Fibroblast of skin of right biceps (primary cell): ENCODE results near the gene DGKG.

Experiments
- DNase-seq: peaks from one replicate; pipeline ENCODE4 v3.0.0-alpha.2; 2013

The DGKG gene

GRCh38 chr3:186268616-186269448 lies 93.2 kb downstream of the DGKG start:
- no peak for DNase-seq

DNA sequence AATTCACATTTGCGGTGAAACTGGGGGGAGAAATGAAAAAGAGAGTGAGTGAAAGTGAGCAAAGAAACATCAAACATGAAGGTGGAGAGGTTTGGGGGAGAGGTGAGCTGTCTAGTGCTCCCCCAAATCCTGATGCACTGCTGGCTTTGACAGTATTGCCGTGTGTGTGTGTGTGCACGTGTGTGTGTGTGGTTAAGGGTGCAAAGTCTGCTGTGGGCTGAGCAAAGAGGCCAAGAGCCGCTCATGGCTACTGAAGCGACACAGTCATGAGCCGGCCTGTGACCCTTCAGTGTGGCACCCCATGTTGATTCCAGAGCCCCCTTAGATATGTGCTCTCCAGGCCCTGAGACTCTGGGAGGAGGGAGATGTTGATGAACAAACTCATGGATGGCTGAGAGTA lies 94.3 kb downstream of the DGKG start:
- DNase-seq = no peak

- no peak for DNase-seq
Measured at GRCh38 chr3:186264608-186265400, 97.2 kb downstream of the DGKG start.

- no peak for DNase-seq
Measured at GRCh38 chr3:186261638-186262037, 100.4 kb downstream of the DGKG start.

GRCh38 chr3:186260726-186261125 lies 101.3 kb downstream of the DGKG start:
- no peak for DNase-seq

GRCh38 chr3:186259612-186260383 lies 102.2 kb downstream of the DGKG start:
- peak; percentile 63 for DNase-seq

DNA sequence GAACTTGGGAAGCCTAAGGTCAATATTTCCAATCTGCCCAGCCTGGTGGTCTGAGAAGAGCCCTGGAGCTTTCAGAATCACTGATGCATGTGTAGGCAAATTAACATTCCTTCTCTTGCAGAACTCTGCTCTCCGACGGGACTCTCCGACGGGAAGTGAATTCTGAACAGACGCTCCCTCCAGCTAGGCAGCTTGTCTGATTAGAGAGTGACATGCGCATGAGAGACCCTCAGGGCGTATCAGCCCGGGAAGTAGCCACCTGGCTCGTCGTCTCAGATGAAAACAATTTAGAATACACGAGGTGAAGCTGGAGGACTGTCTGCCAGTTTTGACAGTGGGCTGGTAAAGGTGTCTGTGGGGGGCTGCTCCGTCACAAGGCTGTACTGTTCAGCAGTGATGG lies 103.1 kb downstream of the DGKG start:
- no peak for DNase-seq

- DNase-seq = peak; percentile 10
Measured at GRCh38 chr3:186257866-186258265, 104.2 kb downstream of the DGKG start.

DNA sequence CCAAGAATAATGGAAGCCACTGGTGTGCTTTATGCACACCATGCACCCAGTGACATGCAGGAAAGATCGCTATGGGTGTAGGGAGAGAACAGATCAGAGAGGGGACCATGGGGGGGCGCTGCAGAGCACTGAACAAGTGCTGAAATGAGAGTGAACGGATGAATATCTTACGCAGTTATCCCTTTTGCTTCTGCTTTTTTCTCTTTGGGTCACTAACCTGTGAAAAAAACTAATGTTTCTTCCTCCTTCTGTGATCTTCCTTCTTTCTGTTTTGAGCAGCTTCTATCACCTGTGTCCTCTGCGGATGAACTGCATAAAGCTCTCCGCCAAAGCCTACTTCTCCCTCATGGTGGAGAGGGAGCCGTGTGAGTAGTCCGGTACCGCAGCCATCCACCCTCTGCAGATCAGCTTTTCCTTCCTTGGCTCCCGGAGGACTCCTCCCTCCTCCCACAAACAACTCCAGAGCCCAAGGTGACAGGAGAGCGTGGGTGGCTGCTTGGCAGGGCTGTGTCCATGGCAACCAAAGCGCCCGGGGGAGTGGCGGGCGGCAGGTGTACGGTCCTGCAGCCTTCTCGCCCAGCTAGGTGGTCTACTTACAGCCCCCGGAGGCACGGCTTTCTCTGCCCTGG lies 106.2 kb downstream of the DGKG start:
- no peak for DNase-seq

- DNase-seq = no peak
Measured at GRCh38 chr3:186254676-186255650, 107.1 kb downstream of the DGKG start.

DNA sequence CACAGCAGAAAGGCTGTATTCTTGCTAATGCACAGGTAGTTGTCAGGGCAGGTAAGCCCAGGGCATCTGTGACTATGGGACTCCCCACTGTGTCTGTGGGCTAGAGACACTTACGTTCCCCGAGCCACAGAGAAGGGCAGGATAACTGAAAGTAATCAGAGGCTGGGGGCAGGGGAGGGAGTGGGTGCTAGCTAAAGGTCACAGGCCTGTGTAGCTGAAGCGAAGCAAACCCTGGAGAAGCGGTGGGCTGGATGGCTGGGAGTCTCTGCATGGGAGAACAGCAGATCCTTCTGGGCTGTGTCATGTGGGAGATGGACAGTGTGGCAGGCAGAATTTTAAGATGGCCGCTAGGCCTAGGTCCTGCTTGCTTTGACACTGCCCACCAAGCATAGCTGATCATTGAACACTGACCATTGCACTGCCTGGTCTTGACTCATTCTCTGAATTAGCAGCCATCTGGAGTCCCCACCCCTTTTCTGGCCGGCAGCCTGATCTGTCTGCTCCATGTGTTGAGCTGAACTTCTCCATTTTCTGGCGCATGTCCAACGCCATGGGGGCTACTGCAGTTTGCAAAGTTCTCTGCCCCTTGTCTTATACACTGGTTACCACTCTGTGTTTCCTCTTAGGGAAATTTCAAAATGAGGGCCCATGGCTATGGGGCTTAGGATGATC lies 110.0 kb downstream of the DGKG start:
- no peak for DNase-seq

GRCh38 chr3:186248850-186249249 lies 113.2 kb downstream of the DGKG start:
- DNase-seq = no peak

GRCh38 chr3:186247821-186248814 lies 113.9 kb downstream of the DGKG start:
- no peak for DNase-seq

DNA sequence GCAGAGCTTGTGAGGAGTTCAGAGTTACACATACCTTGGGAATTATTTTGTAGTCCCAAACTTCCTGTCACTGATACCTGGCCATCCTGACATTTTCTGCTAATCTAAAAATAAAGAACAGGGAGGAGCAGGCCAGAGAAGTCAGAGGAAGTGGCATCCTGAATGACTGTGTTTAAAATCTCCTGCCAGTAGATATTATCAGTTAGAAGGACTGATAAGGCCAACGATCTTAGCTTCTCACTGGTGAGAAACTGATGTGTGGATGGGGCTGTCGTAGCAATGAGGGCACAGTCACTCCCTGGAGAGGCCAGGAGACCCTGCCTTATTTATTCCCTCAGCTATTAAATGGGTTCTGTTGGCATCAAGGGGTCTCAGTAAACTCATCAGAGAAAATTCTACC lies 115.1 kb downstream of the DGKG start:
- no peak for DNase-seq

- DNase-seq = no peak
Measured at GRCh38 chr3:186244016-186244415, 118.0 kb downstream of the DGKG start.

DNA sequence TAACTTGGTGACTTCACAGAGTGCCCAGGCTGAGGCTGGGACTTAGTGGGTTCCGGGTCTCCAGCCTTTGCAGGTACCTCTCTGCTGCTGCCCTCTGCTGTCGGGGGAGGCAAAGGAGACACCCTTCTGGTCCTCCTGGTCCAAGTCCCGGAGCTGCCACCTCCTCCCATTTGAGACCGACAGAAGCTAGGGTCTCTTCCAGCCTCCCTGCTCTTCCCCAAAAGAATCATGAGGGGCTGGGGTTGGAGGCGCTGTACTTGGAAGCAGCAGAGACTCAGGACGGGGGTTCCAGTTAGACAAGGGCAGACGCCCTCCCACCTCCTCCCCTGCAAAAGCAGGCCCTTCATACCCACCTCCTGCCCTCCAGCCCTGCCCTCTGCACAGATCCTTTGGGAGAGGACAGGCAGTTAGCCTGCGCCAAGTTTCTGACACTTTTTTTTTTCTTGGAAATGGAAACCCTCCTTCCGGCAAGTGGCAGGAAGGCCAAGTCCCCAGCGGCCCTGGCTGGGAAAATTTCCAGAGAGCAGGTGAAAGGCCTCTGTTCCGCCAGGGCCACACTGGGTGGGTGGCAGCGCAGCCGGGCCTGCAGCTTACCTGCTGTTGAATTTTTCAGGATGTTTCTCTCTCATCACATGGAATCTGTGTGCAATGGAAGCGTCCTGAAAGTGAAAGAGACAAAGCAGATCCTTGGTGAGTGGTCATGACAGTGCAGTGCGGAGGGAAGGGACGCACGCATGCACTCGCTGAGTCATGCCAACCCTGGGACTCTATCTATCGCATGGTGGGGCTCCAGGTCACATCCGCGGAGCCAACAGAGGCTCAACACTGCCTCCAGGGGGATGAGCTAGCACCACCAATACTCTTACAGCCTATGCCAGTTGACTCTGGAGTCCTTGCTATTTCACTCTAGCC lies 119.9 kb downstream of the DGKG start:
- DNase-seq = peak; percentile 65

- DNase-seq = no peak
Measured at GRCh38 chr3:186239321-186239720, 122.7 kb downstream of the DGKG start.

DNA sequence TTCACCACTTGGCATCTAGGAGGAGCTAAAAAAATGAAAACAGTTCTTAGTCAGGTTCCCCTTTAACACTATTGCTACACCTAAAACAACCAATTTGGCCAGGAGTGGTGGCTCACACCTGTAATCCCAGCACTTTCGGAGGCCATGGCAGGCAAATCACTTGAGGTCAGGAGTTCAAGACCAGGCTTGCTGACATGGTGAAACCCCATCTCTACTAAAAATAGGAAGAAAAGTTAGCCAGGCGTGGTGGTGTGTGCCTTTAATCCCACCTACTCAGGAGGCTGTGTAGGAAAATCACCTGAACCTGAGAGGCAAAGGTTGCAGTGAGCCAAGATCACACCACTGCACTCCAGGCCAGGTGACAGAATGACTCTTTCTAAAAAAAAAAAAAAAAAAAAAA lies 124.1 kb downstream of the DGKG start:
- no peak for DNase-seq
